Left ventricle myocardium inferior (tissue), 1 donor: ENCODE measurements around the gene HSPA6. TPM values are rescaled to one million over a fixed set of nuclear protein-coding genes. Genes with fewer than 3 reads are reported as not detected.
"Not testable (repeated sequence)": the region's sequence is repeated elsewhere in the genome, so short reads cannot be mapped to it uniquely, and the experiment has no call there.

Experiments
- DNase-seq: peaks from one replicate; pipeline ENCODE4 v3.0.0-alpha.2; 2020
- H3K27ac ChIP-seq: fragments of 200-600 bp; replicated peaks from 2 replicates; pipeline ENCODE4 v1.8.0; 2021
- H3K27me3 ChIP-seq: fragments of 200-600 bp; 2 replicates; pipeline ENCODE4 v1.8.0; 2021; ENCODE audit warnings: low read depth
- H3K36me3 ChIP-seq: fragments of 200-600 bp; 2 replicates; pipeline ENCODE4 v1.8.0; 2021
- H3K4me1 ChIP-seq: fragments of 200-600 bp; 2 replicates; pipeline ENCODE4 v1.8.0; 2021
- H3K4me3 ChIP-seq: fragments of 200-600 bp; 2 replicates; pipeline ENCODE4 v1.8.0; 2021; ENCODE audit warnings: mild to moderate bottlenecking, moderate library complexity
- H3K9me3 ChIP-seq: fragments of 200-600 bp; replicated peaks from 2 replicates; pipeline ENCODE4 v1.8.0; 2021
- intact Hi-C: fragments of 100-400 bp; cut with micrococcal nuclease; formaldehyde crosslinking; loops from one replicate; pipeline ENCODE4 v1.11.0; 2022
- total RNA-seq: library from RNA; stranded (reverse); fragmentation: NEBNext Ultra II Directional; extraction: Animal tissue kit (Norgen Biotek cat#: 25700); gene quantifications from one replicate; pipeline ENCODE4 v1.2.1, GENCODE V29; 2021
- donor health status: DM: no; HTN: yes; CAD: no; lungs with severe emphysema.

Gene HSPA6
- total RNA-seq, 1 donor from 2014 or later = 0.58 TPM

GRCh38 chr1:161537068-161537669 lies 12.8 kb downstream of the HSPA6 start:
- H3K36me3 ChIP-seq, H3K9me3 ChIP-seq, H3K27ac ChIP-seq, H3K4me3 ChIP-seq, DNase-seq, intact Hi-C loops, H3K27me3 ChIP-seq: not testable (repeated sequence)
- H3K4me1 ChIP-seq = peaks cover 12% of the 10 kb centered on the region

DNA sequence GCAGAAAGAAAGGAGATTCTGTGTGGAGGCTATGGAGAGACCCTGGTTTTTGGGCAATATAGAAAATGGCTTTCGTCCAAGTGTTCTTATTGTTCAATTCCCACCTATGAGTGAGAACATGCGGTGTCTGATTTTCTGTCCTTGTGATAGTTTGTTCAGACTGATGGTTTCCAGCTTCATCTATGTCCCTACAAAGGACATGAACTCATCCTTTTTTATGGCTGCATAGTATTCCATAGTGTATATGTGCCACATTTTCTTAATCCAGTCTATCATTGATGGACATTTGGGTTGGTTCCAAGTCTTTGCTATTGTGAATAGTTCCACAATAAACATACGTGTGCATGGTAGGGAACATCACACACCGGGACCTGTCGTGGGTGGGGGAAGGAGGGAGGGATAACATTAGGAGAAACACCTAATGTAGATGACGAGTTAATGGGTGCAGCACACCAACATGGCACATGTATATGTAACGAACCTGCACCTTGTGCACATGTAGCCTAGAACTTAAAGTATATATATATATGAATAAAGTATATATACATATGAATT lies 14.7 kb downstream of the HSPA6 start:
- H3K4me1 ChIP-seq, intact Hi-C loops, H3K27ac ChIP-seq, DNase-seq, H3K36me3 ChIP-seq, H3K27me3 ChIP-seq, H3K9me3 ChIP-seq: not testable (repeated sequence)
- H3K4me3 ChIP-seq = peak overlapping the region; percentile 66

GRCh38 chr1:161539731-161540569 lies 15.6 kb downstream of the HSPA6 start:
- DNase-seq = peak; percentile 71
- H3K27me3 ChIP-seq, intact Hi-C loops, H3K36me3 ChIP-seq, H3K9me3 ChIP-seq, H3K4me1 ChIP-seq: not testable (repeated sequence)
- Histone ChIP-seq H3K4me3 (peak overlapping the region; percentile 66), H3K27ac (peak overlapping the region; percentile 60)

DNA sequence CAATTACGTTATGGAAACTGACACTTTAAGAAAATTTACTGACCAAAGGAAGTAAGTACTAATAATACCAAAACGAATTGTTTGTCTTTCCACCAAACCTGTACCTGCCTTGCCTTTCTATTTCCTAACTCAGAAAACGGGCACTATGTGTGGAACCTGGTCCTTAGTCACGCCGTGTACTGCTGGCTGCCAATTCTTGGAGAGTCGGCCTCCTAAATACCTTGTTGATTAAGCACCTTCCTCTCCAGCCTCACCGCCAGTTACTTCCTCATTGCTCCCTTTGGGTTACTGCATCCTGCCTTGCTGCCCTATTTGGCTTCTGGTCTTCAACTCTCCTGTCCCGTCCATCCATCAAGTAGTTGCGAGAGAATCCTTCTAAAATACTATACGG lies 16.2 kb downstream of the HSPA6 start:
- DNase-seq, H3K9me3 ChIP-seq, H3K27me3 ChIP-seq, H3K4me1 ChIP-seq, H3K36me3 ChIP-seq, intact Hi-C loops: not testable (repeated sequence)
- Histone ChIP-seq H3K27ac (peak overlapping the region; percentile 60), H3K4me3 (peak overlapping the region; percentile 66)

GRCh38 chr1:161542091-161542559 lies 17.8 kb downstream of the HSPA6 start:
- H3K4me1 ChIP-seq, intact Hi-C loops, H3K27ac ChIP-seq, H3K27me3 ChIP-seq, DNase-seq, H3K4me3 ChIP-seq, H3K9me3 ChIP-seq, H3K36me3 ChIP-seq: not testable (repeated sequence)

DNA sequence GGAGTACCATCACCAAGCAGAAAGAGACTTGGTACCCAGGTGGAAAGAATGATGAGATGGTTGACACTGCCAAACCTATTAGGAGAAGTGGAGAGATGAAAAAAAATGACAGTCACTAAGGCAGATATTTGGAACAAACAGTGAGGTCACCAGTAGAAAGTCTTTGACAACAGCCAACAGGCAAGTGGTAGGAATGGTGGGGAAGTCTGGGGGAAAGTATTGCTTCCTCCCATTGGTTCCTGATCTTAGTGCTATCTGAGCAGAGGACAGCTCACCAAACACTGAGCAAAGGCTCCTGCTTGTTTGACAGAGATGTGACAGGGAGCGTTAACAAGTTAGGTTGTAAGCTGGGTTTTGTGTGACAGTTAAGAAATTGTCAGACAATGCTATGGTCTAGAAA lies 18.8 kb downstream of the HSPA6 start:
- H3K4me1 ChIP-seq, H3K27me3 ChIP-seq, H3K27ac ChIP-seq, H3K36me3 ChIP-seq, H3K4me3 ChIP-seq, intact Hi-C loops, H3K9me3 ChIP-seq, DNase-seq: not testable (repeated sequence)

GRCh38 chr1:161545005-161545731 lies 20.8 kb downstream of the HSPA6 start:
- H3K27me3 ChIP-seq, intact Hi-C loops, H3K4me1 ChIP-seq, H3K36me3 ChIP-seq, H3K4me3 ChIP-seq, H3K27ac ChIP-seq, DNase-seq, H3K9me3 ChIP-seq: not testable (repeated sequence)

DNA sequence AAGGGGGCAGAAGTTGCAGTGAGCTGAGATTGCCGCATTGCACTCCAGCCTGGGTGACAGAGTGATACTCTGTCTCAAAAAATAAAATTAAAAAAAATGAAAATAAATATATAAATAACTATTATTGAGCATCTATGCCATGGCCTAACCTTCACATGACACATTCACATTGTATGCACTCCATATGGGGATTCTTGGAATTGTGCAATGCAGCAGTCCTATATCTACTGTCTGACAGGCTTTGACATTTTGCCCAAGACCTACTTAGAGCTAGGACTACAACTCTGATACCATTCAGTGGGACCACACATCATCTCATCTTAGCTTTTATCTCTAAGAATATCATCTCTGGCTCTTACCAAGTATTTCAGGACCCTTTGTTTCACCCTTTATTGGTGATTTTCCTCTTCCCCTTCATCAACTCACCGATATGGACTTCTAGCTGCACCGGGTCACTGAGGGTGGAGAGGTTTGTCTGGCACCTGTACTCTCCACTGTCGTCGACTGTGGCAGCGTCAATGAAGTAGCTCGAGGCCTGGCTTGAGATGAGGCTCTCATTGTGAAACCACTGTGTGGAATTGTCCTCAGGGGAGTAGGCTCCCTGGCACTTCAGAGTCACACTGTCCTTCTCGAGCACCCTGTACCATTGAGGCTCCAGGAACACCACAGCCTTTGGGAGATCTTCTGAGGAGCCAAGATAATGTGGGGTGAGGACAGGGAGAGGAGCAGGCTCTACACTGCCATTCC lies 23.8 kb downstream of the HSPA6 start:
- H3K27ac ChIP-seq, intact Hi-C loops, H3K4me3 ChIP-seq, H3K27me3 ChIP-seq, DNase-seq, H3K36me3 ChIP-seq, H3K9me3 ChIP-seq, H3K4me1 ChIP-seq: not testable (repeated sequence)

DNA sequence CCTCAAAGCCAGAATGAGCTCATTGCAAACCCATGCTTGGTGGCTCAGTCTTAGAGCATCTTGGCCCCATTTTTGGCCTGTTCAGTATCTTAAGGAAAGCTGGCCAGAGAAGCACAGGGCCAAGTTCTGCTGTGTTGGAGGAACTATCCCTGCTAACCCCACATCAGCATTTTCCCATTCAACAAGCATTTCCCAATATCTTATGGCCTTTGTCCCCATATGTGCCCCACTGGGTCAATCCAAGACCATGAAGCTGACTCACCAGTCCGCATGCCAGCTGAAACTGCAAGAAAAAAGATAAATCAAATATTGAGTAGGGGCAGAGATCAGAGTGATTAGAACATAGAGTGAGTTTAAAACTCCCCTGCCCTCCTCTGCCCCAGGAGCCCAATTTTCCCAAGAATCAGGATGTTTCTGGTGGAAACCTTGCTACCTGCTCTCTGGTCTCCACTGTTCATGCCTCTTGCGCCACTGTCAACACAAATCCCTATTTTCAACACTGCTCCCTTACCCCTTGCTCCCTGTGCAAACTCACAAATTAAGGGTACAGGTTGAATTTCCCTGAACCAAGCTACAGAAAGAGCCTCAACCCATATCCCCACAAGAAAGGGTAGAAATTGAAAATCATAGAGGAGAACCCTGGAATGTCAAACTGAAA lies 24.5 kb downstream of the HSPA6 start:
- H3K27me3 ChIP-seq, H3K4me1 ChIP-seq, DNase-seq, H3K36me3 ChIP-seq, H3K4me3 ChIP-seq, H3K9me3 ChIP-seq, intact Hi-C loops: not testable (repeated sequence)
- peak overlapping the region; percentile 30 for H3K27ac ChIP-seq
